Measurements from ENCODE around the gene DOCK3. TPM values are rescaled to one million over a fixed set of nuclear protein-coding genes. Genes with fewer than 3 reads are reported as not detected.

Gene DOCK3
- total and polyA plus RNA-seq, 2 donors (not counting 3 experiments of a cell fraction or from before 2014, with no cell fraction given) = 0.08 to 0.13 TPM

GRCh38 chr3:51361746-51362145, 687.0 kb downstream of the DOCK3 start:
- no peak for FAIRE-seq
- Histone ChIP-seq H3K27me3 (ENCODE audit: control insufficient read depth in 2 of 2, insufficient read depth in 2 of 2, low read length in 2 of 2) (no peaks in the 10 kb centered on the region), H3K9ac (replicated peaks; ENCODE audit: extremely low read depth, insufficient read depth, low read length) (no peak overlapping the region), H2AFZ (ENCODE audit: low read depth, low read length) (no peak overlapping the region), H3K9me3 (replicated peaks; ENCODE audit: control insufficient read depth, insufficient read depth, low read length) (no peaks in the 10 kb centered on the region), H3K27ac (ENCODE audit: insufficient read depth, low read depth, low read length) (no peak overlapping the region), H3K4me2 (ENCODE audit: insufficient read depth, low read length) (no peak overlapping the region), H3K36me3 (ENCODE audit: control insufficient read depth in 2 of 2, extremely low read depth in 1 of 2, insufficient read depth in 2 of 2, low read length in 2 of 2) (no peaks in the 10 kb centered on the region), H4K20me1 (replicated peaks; ENCODE audit: control insufficient read depth, extremely low read depth, insufficient read depth, low read length) (no peaks in the 10 kb centered on the region), H3K4me3 (replicated peaks in 1 of 3; ENCODE audit: insufficient read depth in 1 of 3, low read depth in 1 of 3, low read length in 3 of 3) (no peak overlapping the region), H3K9me1 (replicated peaks; ENCODE audit: control insufficient read depth, extremely low read depth, insufficient read depth, low read length) (no peaks in the 10 kb centered on the region), H3K4me1 (ENCODE audit: control insufficient read depth, extremely low read depth, insufficient read depth, low read length) (no peaks in the 10 kb centered on the region), H3K79me2 (ENCODE audit: control insufficient read depth, insufficient read depth, low read length) (no peaks in the 10 kb centered on the region)
- POLR2A ChIA-PET = no interaction called here
- intact Hi-C loops (cut with micrococcal nuclease) = no loop called here
- BruUV-seq (replicated peaks) = no TSS peak
- no peak for DNase-seq (ENCODE audit: low read depth, low spot score)
- CTCF ChIA-PET = interaction anchor here (1.5 to 2.3 kb wide), 2 partner anchors 9 to 261 kb away, joined by 3 to 11 read pairs; no protein-coding TSS in a partner anchor
- dilution Hi-C loops (cut with MboI; ENCODE audit: extremely low pct_ligation_motif_present, low sequenced_read_pairs) = no loop called here
- TF ChIP-seq MAX (IDR thresholded peaks at IDR 0.05; ENCODE audit: insufficient read depth, insufficient read length) (no peak), FOS (IDR thresholded peaks at IDR 0.05; ENCODE audit: borderline replicate concordance, insufficient read depth, low read length) (no peak), CTCF (IDR thresholded peaks at IDR 0.05; ENCODE audit: extremely low read depth in 1 of 2, insufficient read depth in 1 of 2, low read depth in 1 of 2, low read length in 2 of 2) (no peak), JUN (IDR thresholded peaks at IDR 0.05; ENCODE audit: borderline replicate concordance, insufficient read depth, insufficient read length, low read depth) (no peak), MYC (IDR thresholded peaks at IDR 0.05; ENCODE audit: low read depth, low read length) (no peak), GATA2 (IDR thresholded peaks at IDR 0.05; ENCODE audit: insufficient read depth, insufficient read length, low read depth, low read length) (no peak), POLR2A (IDR thresholded peaks at IDR 0.05; ENCODE audit: low read depth, low read length) (no peak), POLR2AphosphoS5 (IDR thresholded peaks at IDR 0.05; ENCODE audit: insufficient read depth, low read depth, low read length) (no peak)

All from endothelial cell of umbilical vein (primary cell).